Liver (tissue), 9 donors: ENCODE data around the gene PARL. TPM values are rescaled to one million over a fixed set of nuclear protein-coding genes. Genes with fewer than 3 reads are reported as not detected.

ENCODE experiments used
- DNase-seq: peaks from one replicate; pipeline ENCODE4 v3.0.0-alpha.2; 2017; ENCODE audit warnings: low spot score
- H3K27ac ChIP-seq, 2 donors: one replicate each; pipeline ENCODE4 v1.7.0; 2013; ENCODE audit warnings: inconsistent platforms in 2 of 2, low read length in 2 of 2, control low read depth in 1 of 2, low read depth in 1 of 2, mild to moderate bottlenecking in 1 of 2
- H3K27me3 ChIP-seq, 4 donors: one replicate each; pipeline versions ENCODE4 v1.6.1 to v1.7.0; 2013; ENCODE audit warnings: low read length in 3 of 4, inconsistent platforms in 1 of 4, mild to moderate bottlenecking in 1 of 4, moderate library complexity in 1 of 4; ENCODE audit not compliant: control insufficient read depth in 4 of 4, insufficient read depth in 4 of 4
- H3K36me3 ChIP-seq, 4 donors: one replicate each; pipeline versions ENCODE4 v1.6.1 to v1.7.0; 2013; ENCODE audit warnings: low read length in 3 of 4, mild to moderate bottlenecking in 3 of 4, low read depth in 1 of 4, moderate library complexity in 1 of 4; ENCODE audit not compliant: control insufficient read depth in 4 of 4, insufficient read depth in 3 of 4
- H3K4me1 ChIP-seq, 4 donors: one replicate each; pipeline versions ENCODE4 v1.6.1 to v1.7.0; 2013; ENCODE audit warnings: low read length in 3 of 4, mild to moderate bottlenecking in 3 of 4, moderate library complexity in 1 of 4; ENCODE audit not compliant: control insufficient read depth in 4 of 4, insufficient read depth in 4 of 4
- H3K4me3 ChIP-seq, 3 donors: one replicate each; pipeline versions ENCODE4 v1.6.1 to v1.7.0; 2013; ENCODE audit warnings: low read length in 3 of 3, control low read depth in 1 of 3, low read depth in 1 of 3, mild to moderate bottlenecking in 1 of 3
- H3K9ac ChIP-seq, 2 donors: one replicate each; pipeline ENCODE4 v1.7.0; 2013; ENCODE audit warnings: low read length in 2 of 2, mild to moderate bottlenecking in 2 of 2, moderate library complexity in 2 of 2, control low read depth in 1 of 2, low read depth in 1 of 2
- H3K9me3 ChIP-seq, 4 donors: one replicate each; pipeline versions ENCODE4 v1.6.1 to v1.7.0; 2013; ENCODE audit warnings: low read length in 3 of 4; ENCODE audit not compliant: control insufficient read depth in 4 of 4
- FOXA2 ChIP-seq: IDR thresholded peaks from 2 replicates; pipeline ENCODE4 v1.6.1; 2016; ENCODE audit warnings: antibody characterized with exemption
- HNF4A ChIP-seq, 2 donors: conservative IDR thresholded peaks; 2 replicates each; pipeline ENCODE4 v1.6.1; 2016; ENCODE audit warnings: antibody characterized with exemption in 2 of 2, mild to moderate bottlenecking in 2 of 2
- HNF4G ChIP-seq: IDR thresholded peaks from 2 replicates; pipeline ENCODE4 v1.6.1; 2016; ENCODE audit warnings: antibody characterized with exemption
- RAD21 ChIP-seq, 2 donors: IDR thresholded peaks; 2 replicates each; pipeline ENCODE4 v1.6.1; 2016; ENCODE audit warnings: antibody characterized with exemption in 2 of 2, mild to moderate bottlenecking in 2 of 2
- RXRA ChIP-seq, 2 donors: IDR thresholded peaks; 2 replicates each; pipeline ENCODE4 v1.6.1; 2017 to 2018; ENCODE audit warnings: antibody characterized with exemption in 2 of 2, mild to moderate bottlenecking in 1 of 2
- SP1 ChIP-seq: IDR thresholded peaks from 2 replicates; pipeline ENCODE4 v1.6.1; 2018; ENCODE audit warnings: antibody characterized with exemption, mild to moderate bottlenecking
- TAF1 ChIP-seq: conservative IDR thresholded peaks from 2 replicates; pipeline ENCODE4 v1.6.1; 2016; ENCODE audit warnings: antibody characterized with exemption, mild to moderate bottlenecking
- WGBS: extraction: QIAGEN DNeasy Blood & Tissue Kit; methylation state at CpG from one replicate; pipeline ENCODE4 v1.1.7; 2013; 5-methylcytosine and 5-hydroxymethylcytosine counted together
- polyA plus RNA-seq, 2 donors: library from polyadenylated mRNA; stranded (reverse) in 1 of 2; unstranded in 1 of 2; fragments of 200-250 nt in 1 of 2; fragments of >200 nt in 1 of 2; fragmentation: Nextera tagmentation in 1 of 2; extraction: Ambion mirVana in 1 of 2; gene quantifications; one replicate each; pipeline versions ENCODE4 v1.2.1 to v1.2.3, GENCODE V29; 2013 to 2015
- total RNA-seq, 2 donors: library from RNA; depleted of rRNA; stranded (reverse); fragments of >200 nt; gene quantifications; one replicate each; pipeline ENCODE4 v1.2.3, GENCODE V29; 2014
- TF ChIP-seq, protein P1 (sequence below): IDR thresholded peaks from 2 replicates; pipeline ENCODE4 v1.6.1; 2016; ENCODE audit warnings: antibody characterized with exemption
- TF ChIP-seq, protein P2 (sequence below): fragments of 150-350 bp; IDR thresholded peaks from 2 replicates; pipeline ENCODE4 v1.5.1; 2017; ENCODE audit warnings: improper control_type of control experiment, low read depth, low read length; ENCODE audit not compliant: missing input control
- donor health status: healthy.
- donor health status: healthy.
- donor health status: healthy.
- donor health status: healthy.
- donor health status: healthy.

PARL gene
- total and polyA plus RNA-seq, 4 donors: 16.1 to 32.7 (median 22.1) TPM

DNA sequence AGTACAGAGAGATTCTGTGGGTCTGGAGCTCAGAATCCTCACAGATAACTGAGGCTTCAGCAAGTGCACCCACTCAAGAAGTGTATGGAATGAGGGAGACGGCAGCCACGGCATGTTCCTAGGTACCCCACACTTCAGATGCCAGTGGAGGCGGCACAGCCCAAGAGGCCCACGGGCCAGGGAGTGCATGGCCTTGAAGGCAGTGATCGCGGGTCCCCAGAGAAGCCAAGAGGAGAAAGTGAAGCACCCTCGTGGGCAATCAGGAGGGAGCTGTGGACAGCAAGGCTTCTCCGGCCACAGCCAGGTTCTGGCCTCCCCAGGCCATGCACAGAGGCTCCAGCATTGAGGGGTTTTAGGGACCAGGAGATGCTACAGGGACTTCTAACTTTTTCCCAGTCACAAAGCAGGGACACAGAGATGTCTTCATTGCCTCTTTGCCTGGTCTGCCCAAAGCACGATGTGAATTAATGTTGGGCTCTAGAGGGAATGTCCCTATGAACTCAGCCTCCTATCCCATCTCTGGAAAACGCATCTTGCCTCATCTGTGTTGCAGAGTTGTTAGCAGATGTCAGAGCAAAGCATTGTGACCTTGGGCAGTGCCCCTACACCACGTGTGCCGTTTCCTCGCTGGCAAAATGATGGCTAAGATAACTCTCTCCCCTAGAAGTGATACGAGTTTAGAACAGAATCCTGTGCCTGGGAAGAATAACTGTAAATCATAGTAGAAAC lies 56.7 kb downstream of the PARL start:
- Histone ChIP-seq H3K4me3 (no peak overlapping the region), H3K4me1 (peaks cover 0 to 16% (median 9%) of the 10 kb centered on the region in 4 donors), H3K9ac (no peak overlapping the region), H3K27ac (no peak overlapping the region), H3K27me3 (no peaks in the 10 kb centered on the region), H3K36me3 (peaks cover 12 to 29% (median 20%) of the 10 kb centered on the region in 4 donors), H3K9me3 (no peaks in the 10 kb centered on the region)
- WGBS: 91% methylated on average over 14 of the region's 14 CpGs
- TF ChIP-seq, protein P1, sequence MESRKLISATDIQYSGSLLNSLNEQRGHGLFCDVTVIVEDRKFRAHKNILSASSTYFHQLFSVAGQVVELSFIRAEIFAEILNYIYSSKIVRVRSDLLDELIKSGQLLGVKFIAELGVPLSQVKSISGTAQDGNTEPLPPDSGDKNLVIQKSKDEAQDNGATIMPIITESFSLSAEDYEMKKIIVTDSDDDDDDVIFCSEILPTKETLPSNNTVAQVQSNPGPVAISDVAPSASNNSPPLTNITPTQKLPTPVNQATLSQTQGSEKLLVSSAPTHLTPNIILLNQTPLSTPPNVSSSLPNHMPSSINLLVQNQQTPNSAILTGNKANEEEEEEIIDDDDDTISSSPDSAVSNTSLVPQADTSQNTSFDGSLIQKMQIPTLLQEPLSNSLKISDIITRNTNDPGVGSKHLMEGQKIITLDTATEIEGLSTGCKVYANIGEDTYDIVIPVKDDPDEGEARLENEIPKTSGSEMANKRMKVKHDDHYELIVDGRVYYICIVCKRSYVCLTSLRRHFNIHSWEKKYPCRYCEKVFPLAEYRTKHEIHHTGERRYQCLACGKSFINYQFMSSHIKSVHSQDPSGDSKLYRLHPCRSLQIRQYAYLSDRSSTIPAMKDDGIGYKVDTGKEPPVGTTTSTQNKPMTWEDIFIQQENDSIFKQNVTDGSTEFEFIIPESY: no peak
- TF ChIP-seq SP1: no peak
- TF ChIP-seq RXRA (IDR thresholded peaks at IDR 0.05): no peak
- no peak for DNase-seq

DNA sequence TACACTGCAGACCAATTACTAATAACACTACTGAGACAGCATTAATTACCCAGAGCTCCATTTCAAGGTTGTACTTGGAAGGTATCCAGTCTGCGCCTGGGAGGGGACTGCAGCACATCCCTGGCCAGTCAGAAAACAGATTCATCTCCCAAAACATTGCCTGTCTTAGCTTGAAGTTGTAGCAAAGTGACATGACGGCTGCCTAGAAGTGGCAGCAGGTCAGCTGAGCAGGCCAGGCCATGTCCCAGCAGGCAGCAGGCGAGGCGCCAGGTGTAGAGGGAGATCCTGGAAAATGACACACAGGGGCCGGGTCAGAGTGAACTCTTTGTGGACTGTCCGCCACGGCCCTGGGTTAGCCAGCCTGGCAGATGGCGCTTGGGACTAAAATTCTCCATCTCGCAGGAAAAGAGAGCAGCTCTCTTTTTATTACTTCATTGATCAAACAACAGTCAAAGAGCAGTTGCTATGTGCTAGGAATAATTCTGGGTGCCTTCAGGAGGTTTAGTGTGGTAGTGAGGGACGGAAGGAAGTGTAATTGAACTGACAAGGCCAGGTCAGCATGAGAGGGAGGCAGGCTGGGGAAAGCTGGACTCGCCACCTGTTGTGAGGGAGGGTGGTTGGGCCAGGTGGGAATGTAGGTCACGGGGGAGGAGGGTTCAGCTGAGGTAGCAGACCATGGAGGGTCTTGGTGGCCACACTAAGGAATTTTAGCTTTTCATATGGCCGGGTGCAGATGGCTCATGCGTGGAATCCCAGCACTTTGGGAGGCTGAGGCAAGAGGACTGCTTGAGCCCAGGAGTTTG lies 58.0 kb downstream of the PARL start:
- Histone ChIP-seq H3K9me3 (no peaks in the 10 kb centered on the region), H3K4me1 (peaks cover 0 to 16% (median 9%) of the 10 kb centered on the region in 4 donors), H3K9ac (no peak overlapping the region), H3K27ac (no peak overlapping the region), H3K36me3 (peaks cover 10 to 23% (median 14%) of the 10 kb centered on the region in 4 donors), H3K27me3 (no peaks in the 10 kb centered on the region), H3K4me3 (no peak overlapping the region)
- 85% methylated on average over 14 of the region's 14 CpGs for WGBS
- no peak for DNase-seq
- no peak for TF ChIP-seq RAD21 (IDR thresholded peaks at IDR 0.05)
- no peak for TF ChIP-seq FOXA2
- TF ChIP-seq HNF4A (conservative IDR thresholded peaks at IDR 0.05): peak; percentile 23 to 34
- peak in 1 of 2 donors; percentile 42 for TF ChIP-seq RXRA (IDR thresholded peaks at IDR 0.05)
- TF ChIP-seq HNF4G: no peak
- TF ChIP-seq SP1: peak; percentile 42

DNA sequence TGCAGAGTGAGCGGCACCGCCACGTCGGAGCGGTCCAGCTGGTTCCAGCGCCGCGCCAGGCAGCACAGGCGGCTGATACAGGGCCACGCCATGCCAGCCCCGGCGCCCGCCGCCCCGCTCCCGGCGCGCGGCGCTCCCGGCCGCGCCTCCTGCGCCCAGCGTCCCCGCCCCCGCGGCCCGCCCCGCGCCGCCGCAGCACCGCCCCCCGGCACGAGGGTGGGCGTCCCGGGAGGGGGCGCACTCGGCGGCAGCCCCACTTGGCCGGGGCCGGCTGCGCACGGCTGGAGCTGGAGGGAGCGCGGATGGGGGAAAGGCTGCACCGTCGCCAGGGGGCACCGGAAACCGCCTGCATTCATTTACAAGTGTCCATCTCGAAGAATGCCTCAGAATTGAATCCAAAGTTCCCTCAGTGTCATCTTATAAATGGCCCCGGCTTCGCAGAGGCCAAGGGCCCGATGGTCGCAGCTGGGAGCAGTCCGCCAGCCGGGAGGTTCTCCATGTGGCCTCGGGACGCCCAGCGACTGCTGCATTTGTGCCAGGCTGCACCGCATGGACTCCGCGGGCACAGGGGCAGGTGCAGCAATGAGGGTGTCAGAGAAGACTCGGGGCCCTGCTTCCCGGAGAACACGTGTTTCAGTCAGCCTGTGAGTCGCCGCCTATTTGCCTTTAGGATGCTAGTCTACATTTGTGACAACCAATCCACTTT lies 59.1 kb downstream of the PARL start, which contains the start of gene MAP6D1:
Gene MAP6D1 (minus strand): TSS at position 122 of the 706 bp plus-strand sequence. CDS start 30 bp downstream, at position 92.
- Histone ChIP-seq H3K4me3 (peak within 1 kb of the TSS in 2 of 3 donors; percentile 33 to 63), H3K36me3 (peaks cover 10 to 18% (median 11%) of the 10 kb centered on the region in 4 donors), H3K27me3 (no peaks in the 10 kb centered on the region), H3K4me1 (peaks cover 0 to 16% (median 9%) of the 10 kb centered on the region in 4 donors), H3K9me3 (no peaks in the 10 kb centered on the region), H3K9ac (no peak within 1 kb of the TSS), H3K27ac (no peak within 1 kb of the TSS)
- 13% methylated on average over 69 of the region's 69 CpGs for WGBS
- TF ChIP-seq TAF1 (no peak), HNF4G (no peak)
- TF ChIP-seq, protein P2, sequence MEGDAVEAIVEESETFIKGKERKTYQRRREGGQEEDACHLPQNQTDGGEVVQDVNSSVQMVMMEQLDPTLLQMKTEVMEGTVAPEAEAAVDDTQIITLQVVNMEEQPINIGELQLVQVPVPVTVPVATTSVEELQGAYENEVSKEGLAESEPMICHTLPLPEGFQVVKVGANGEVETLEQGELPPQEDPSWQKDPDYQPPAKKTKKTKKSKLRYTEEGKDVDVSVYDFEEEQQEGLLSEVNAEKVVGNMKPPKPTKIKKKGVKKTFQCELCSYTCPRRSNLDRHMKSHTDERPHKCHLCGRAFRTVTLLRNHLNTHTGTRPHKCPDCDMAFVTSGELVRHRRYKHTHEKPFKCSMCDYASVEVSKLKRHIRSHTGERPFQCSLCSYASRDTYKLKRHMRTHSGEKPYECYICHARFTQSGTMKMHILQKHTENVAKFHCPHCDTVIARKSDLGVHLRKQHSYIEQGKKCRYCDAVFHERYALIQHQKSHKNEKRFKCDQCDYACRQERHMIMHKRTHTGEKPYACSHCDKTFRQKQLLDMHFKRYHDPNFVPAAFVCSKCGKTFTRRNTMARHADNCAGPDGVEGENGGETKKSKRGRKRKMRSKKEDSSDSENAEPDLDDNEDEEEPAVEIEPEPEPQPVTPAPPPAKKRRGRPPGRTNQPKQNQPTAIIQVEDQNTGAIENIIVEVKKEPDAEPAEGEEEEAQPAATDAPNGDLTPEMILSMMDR: no peak
- peak; percentile 51 for DNase-seq
